HEK293 (cell line): ENCODE data around the gene ACTL8.

Experiments
- CTCF ChIA-PET: fragments of 350-600 bp; formaldehyde crosslinking; extraction: SDS; loops from one replicate; lab custom pipeline; 2021; ENCODE audit warnings: antibody characterized with exemption; lab: Yijun Ruan, JAX
- POLR2A ChIA-PET: fragments of 300-600 bp; formaldehyde crosslinking; extraction: SDS; loops from one replicate; lab custom pipeline; 2020; ENCODE audit warnings: antibody characterized with exemption, inconsistent platforms; lab: Yijun Ruan, JAX
- H3K27ac ChIP-seq: fragments of 200-500 bp; sonication (Bioruptor generic); 2 replicates; pipeline ENCODE4 v1.5.1; 2014; ENCODE audit warnings: low read depth, low read length, control low read depth, inconsistent platforms; ENCODE audit errors: extremely low read depth
- H3K36me3 ChIP-seq, 2 experiments: fragments of 200-500 bp in 1 of 2; sonication (Bioruptor generic) in 1 of 2; 1 replicate in 1 of 2; 2 replicates in 1 of 2; pipeline ENCODE4 v1.5.1; 2014 to 2017; ENCODE audit warnings: inconsistent platforms in 2 of 2, low read length in 2 of 2; ENCODE audit not compliant: control insufficient read depth in 2 of 2, insufficient read depth in 1 of 2
- H3K4me1 ChIP-seq: fragments of 200-500 bp; sonication (Bioruptor generic); 2 replicates; pipeline ENCODE4 v1.5.1; 2014; ENCODE audit warnings: mild to moderate bottlenecking, low read length, inconsistent platforms; ENCODE audit not compliant: control insufficient read depth, insufficient read depth
- H3K4me3 ChIP-seq: 2 replicates; pipeline ENCODE4 v1.5.1; 2011; ENCODE audit warnings: low read depth, mild to moderate bottlenecking, control low read depth, low read length, moderate library complexity
- H3K9me3 ChIP-seq: fragments of 200-500 bp; sonication (Bioruptor generic); 2 replicates; pipeline ENCODE4 v1.5.1; 2014; ENCODE audit warnings: low read depth, low read length, inconsistent platforms; ENCODE audit not compliant: control insufficient read depth, insufficient read depth
- BCL11A ChIP-seq: fragments of 450-650 bp; formaldehyde crosslinking; IDR thresholded peaks from 2 replicates; pipeline ENCODE4 v1.5.1; 2016; ENCODE audit warnings: low read depth, missing biosample characterization, missing genetic modification characterization
- FEZF1 ChIP-seq: fragments of 450-650 bp; formaldehyde crosslinking; IDR thresholded peaks from 2 replicates; pipeline ENCODE4 v1.5.1; 2016; ENCODE audit warnings: missing biosample characterization, missing genetic modification characterization
- GLIS1 ChIP-seq: fragments of 450-650 bp; formaldehyde crosslinking; IDR thresholded peaks from 2 replicates; pipeline ENCODE4 v1.5.1; 2016; ENCODE audit warnings: missing biosample characterization, missing genetic modification characterization
- HIC1 ChIP-seq: fragments of 450-650 bp; formaldehyde crosslinking; IDR thresholded peaks from 2 replicates; pipeline ENCODE4 v1.5.1; 2016; ENCODE audit warnings: missing biosample characterization, missing genetic modification characterization
- YY1 ChIP-seq: fragments of 450-650 bp; formaldehyde crosslinking; IDR thresholded peaks from 2 replicates; pipeline ENCODE4 v1.5.1; 2018; ENCODE audit warnings: missing biosample characterization, missing genetic modification characterization
- ZNF184 ChIP-seq: fragments of 450-650 bp; IDR thresholded peaks from 2 replicates; pipeline ENCODE4 v1.5.1; 2018; ENCODE audit warnings: missing biosample characterization, mild to moderate bottlenecking, missing genetic modification characterization
- ZNF23 ChIP-seq: fragments of 450-650 bp; formaldehyde crosslinking; IDR thresholded peaks from 2 replicates; pipeline ENCODE4 v1.5.1; 2016; ENCODE audit warnings: missing biosample characterization, missing genetic modification characterization, borderline replicate concordance
- ZNF426 ChIP-seq: fragments of 450-650 bp; formaldehyde crosslinking; IDR thresholded peaks from 2 replicates; pipeline ENCODE4 v1.5.1; 2017; ENCODE audit warnings: missing biosample characterization, missing genetic modification characterization, mild to moderate bottlenecking, inconsistent platforms, moderate library complexity
- ZNF558 ChIP-seq: fragments of 450-650 bp; formaldehyde crosslinking; IDR thresholded peaks from 2 replicates; pipeline ENCODE4 v1.5.1; 2016; ENCODE audit warnings: missing biosample characterization, missing genetic modification characterization
- ZNF629 ChIP-seq: fragments of 450-650 bp; formaldehyde crosslinking; IDR thresholded peaks from 2 replicates; pipeline ENCODE4 v1.5.1; 2017; ENCODE audit warnings: missing biosample characterization, missing genetic modification characterization
- ZNF76 ChIP-seq: fragments of 450-650 bp; formaldehyde crosslinking; IDR thresholded peaks from 2 replicates; pipeline ENCODE4; 2016; ENCODE audit warnings: low read depth, missing biosample characterization, missing genetic modification characterization, borderline replicate concordance
- ZNF768 ChIP-seq: fragments of 450-650 bp; formaldehyde crosslinking; IDR thresholded peaks from 2 replicates; pipeline ENCODE4 v1.5.1; 2018; ENCODE audit warnings: missing biosample characterization, mild to moderate bottlenecking, missing genetic modification characterization
- ZNF791 ChIP-seq: fragments of 450-650 bp; formaldehyde crosslinking; IDR thresholded peaks from 2 replicates; pipeline ENCODE4 v1.5.1; 2016; ENCODE audit warnings: missing biosample characterization, missing genetic modification characterization
- ZNF837 ChIP-seq: fragments of 450-650 bp; formaldehyde crosslinking; IDR thresholded peaks from 2 replicates; pipeline ENCODE4 v1.5.1; 2016; ENCODE audit warnings: missing biosample characterization, missing genetic modification characterization
- TF ChIP-seq, protein P1 (sequence below): fragments of 450-650 bp; formaldehyde crosslinking; IDR thresholded peaks from 2 replicates; pipeline ENCODE4 v1.5.1; 2016; ENCODE audit warnings: missing biosample characterization, missing genetic modification characterization
- TF ChIP-seq, protein P2 (sequence below): fragments of 450-650 bp; formaldehyde crosslinking; IDR thresholded peaks from 2 replicates; pipeline ENCODE4 v1.5.1; 2016; ENCODE audit warnings: missing biosample characterization, missing genetic modification characterization, borderline replicate concordance
- TF ChIP-seq, protein P3 (sequence below): fragments of 450-650 bp; formaldehyde crosslinking; IDR thresholded peaks from 2 replicates; pipeline ENCODE4 v1.5.1; 2016; ENCODE audit warnings: missing biosample characterization, missing genetic modification characterization, low read depth

Gene ACTL8

GRCh38 chr1:17829579-17829978, 74.4 kb downstream of the ACTL8 start:
- TF ChIP-seq HIC1 = no peak
- no peak for TF ChIP-seq ZNF76 (tag by site-specific recombination)
- TF ChIP-seq ZNF791 (tag by site-specific recombination) = no peak
- TF ChIP-seq YY1 (tag by site-specific recombination) = no peak
- no peak for TF ChIP-seq BCL11A
- POLR2A ChIA-PET = no interaction called here
- H3K27ac ChIP-seq = no peak overlapping the region
- no peaks in the 10 kb centered on the region for H3K9me3 ChIP-seq
- CTCF ChIA-PET = interaction anchor here (0.7 kb wide), 1 partner anchor 215 kb away, joined by 5 read pairs; no protein-coding TSS in a partner anchor
- H3K4me3 ChIP-seq = no peak overlapping the region
- no peaks in the 10 kb centered on the region for H3K36me3 ChIP-seq
- no peaks in the 10 kb centered on the region for H3K4me1 ChIP-seq

DNA sequence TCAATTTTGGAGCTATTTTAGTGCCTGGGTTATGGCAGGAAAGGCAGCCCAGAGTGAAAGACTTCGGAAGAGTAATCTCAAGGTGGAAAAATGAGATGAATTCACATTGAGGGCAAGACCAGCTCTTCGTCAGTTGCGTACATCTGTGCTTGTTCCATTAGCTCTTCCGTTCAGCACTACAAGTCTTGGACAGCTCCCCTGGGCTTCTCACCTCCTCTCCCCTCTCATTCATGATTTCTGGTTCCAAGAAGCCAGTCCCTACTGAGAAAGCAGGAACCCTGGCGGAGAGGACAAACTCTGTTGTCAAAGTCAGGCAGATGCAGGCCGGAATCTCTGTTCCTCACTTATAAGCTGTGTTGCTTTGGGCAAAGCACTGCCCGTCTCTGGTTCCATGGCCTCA, 76.5 kb downstream of the ACTL8 start:
- Histone ChIP-seq H3K36me3 (no peaks in the 10 kb centered on the region), H3K4me3 (no peak overlapping the region), H3K27ac (no peak overlapping the region), H3K9me3 (no peaks in the 10 kb centered on the region), H3K4me1 (no peaks in the 10 kb centered on the region)
- POLR2A ChIA-PET = no interaction called here
- CTCF ChIA-PET = no interaction called here
- TF ChIP-seq ZNF768 (tag by site-specific recombination) (0 out of 2 replicates have a peak, but pooled peaks have one; percentile 31), ZNF558 (tag by site-specific recombination) (no peak), ZNF184 (tag by site-specific recombination) (no peak)
- TF ChIP-seq, protein P1, sequence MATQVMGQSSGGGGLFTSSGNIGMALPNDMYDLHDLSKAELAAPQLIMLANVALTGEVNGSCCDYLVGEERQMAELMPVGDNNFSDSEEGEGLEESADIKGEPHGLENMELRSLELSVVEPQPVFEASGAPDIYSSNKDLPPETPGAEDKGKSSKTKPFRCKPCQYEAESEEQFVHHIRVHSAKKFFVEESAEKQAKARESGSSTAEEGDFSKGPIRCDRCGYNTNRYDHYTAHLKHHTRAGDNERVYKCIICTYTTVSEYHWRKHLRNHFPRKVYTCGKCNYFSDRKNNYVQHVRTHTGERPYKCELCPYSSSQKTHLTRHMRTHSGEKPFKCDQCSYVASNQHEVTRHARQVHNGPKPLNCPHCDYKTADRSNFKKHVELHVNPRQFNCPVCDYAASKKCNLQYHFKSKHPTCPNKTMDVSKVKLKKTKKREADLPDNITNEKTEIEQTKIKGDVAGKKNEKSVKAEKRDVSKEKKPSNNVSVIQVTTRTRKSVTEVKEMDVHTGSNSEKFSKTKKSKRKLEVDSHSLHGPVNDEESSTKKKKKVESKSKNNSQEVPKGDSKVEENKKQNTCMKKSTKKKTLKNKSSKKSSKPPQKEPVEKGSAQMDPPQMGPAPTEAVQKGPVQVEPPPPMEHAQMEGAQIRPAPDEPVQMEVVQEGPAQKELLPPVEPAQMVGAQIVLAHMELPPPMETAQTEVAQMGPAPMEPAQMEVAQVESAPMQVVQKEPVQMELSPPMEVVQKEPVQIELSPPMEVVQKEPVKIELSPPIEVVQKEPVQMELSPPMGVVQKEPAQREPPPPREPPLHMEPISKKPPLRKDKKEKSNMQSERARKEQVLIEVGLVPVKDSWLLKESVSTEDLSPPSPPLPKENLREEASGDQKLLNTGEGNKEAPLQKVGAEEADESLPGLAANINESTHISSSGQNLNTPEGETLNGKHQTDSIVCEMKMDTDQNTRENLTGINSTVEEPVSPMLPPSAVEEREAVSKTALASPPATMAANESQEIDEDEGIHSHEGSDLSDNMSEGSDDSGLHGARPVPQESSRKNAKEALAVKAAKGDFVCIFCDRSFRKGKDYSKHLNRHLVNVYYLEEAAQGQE = peak; percentile 94

- CTCF ChIA-PET = interaction anchor here (0.6 to 2.2 kb wide), 2 partner anchors 8 to 173 kb away, joined by 3 to 13 read pairs; no protein-coding TSS in a partner anchor
- Histone ChIP-seq H3K4me1 (no peaks in the 10 kb centered on the region), H3K27ac (no peak overlapping the region), H3K36me3 (no peaks in the 10 kb centered on the region), H3K9me3 (no peaks in the 10 kb centered on the region), H3K4me3 (no peak overlapping the region)
- POLR2A ChIA-PET = no interaction called here
- no peak for TF ChIP-seq ZNF23 (tag by site-specific recombination)
- TF ChIP-seq, protein P2, sequence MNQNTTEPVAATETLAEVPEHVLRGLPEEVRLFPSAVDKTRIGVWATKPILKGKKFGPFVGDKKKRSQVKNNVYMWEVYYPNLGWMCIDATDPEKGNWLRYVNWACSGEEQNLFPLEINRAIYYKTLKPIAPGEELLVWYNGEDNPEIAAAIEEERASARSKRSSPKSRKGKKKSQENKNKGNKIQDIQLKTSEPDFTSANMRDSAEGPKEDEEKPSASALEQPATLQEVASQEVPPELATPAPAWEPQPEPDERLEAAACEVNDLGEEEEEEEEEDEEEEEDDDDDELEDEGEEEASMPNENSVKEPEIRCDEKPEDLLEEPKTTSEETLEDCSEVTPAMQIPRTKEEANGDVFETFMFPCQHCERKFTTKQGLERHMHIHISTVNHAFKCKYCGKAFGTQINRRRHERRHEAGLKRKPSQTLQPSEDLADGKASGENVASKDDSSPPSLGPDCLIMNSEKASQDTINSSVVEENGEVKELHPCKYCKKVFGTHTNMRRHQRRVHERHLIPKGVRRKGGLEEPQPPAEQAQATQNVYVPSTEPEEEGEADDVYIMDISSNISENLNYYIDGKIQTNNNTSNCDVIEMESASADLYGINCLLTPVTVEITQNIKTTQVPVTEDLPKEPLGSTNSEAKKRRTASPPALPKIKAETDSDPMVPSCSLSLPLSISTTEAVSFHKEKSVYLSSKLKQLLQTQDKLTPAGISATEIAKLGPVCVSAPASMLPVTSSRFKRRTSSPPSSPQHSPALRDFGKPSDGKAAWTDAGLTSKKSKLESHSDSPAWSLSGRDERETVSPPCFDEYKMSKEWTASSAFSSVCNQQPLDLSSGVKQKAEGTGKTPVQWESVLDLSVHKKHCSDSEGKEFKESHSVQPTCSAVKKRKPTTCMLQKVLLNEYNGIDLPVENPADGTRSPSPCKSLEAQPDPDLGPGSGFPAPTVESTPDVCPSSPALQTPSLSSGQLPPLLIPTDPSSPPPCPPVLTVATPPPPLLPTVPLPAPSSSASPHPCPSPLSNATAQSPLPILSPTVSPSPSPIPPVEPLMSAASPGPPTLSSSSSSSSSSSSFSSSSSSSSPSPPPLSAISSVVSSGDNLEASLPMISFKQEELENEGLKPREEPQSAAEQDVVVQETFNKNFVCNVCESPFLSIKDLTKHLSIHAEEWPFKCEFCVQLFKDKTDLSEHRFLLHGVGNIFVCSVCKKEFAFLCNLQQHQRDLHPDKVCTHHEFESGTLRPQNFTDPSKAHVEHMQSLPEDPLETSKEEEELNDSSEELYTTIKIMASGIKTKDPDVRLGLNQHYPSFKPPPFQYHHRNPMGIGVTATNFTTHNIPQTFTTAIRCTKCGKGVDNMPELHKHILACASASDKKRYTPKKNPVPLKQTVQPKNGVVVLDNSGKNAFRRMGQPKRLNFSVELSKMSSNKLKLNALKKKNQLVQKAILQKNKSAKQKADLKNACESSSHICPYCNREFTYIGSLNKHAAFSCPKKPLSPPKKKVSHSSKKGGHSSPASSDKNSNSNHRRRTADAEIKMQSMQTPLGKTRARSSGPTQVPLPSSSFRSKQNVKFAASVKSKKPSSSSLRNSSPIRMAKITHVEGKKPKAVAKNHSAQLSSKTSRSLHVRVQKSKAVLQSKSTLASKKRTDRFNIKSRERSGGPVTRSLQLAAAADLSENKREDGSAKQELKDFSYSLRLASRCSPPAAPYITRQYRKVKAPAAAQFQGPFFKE (tag by site-specific recombination) = no peak
- TF ChIP-seq ZNF629 (tag by site-specific recombination) = no peak
- TF ChIP-seq, protein P3, sequence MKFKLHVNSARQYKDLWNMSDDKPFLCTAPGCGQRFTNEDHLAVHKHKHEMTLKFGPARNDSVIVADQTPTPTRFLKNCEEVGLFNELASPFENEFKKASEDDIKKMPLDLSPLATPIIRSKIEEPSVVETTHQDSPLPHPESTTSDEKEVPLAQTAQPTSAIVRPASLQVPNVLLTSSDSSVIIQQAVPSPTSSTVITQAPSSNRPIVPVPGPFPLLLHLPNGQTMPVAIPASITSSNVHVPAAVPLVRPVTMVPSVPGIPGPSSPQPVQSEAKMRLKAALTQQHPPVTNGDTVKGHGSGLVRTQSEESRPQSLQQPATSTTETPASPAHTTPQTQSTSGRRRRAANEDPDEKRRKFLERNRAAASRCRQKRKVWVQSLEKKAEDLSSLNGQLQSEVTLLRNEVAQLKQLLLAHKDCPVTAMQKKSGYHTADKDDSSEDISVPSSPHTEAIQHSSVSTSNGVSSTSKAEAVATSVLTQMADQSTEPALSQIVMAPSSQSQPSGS = no peak
- no peak for TF ChIP-seq ZNF837 (tag by site-specific recombination)
- TF ChIP-seq FEZF1 (tag by site-specific recombination) = no peak
- no peak for TF ChIP-seq GLIS1 (tag by site-specific recombination)
- TF ChIP-seq ZNF426 (tag by site-specific recombination) = no peak
These were observed 78.7 kb downstream of the ACTL8 start for GRCh38 chr1:17833661-17834501.
